Type B pancreatic cell (in vitro differentiated cells): ENCODE measurements around the gene MGAT5B. TPM values are rescaled to one million over a fixed set of nuclear protein-coding genes. Genes with fewer than 3 reads are reported as not detected.

ENCODE experiments used
- DNase-seq: peaks from one replicate; pipeline ENCODE4 v3.0.0; 2021; ENCODE audit warnings: mixed read lengths; ENCODE audit not compliant: unreplicated experiment; ENCODE audit errors: extremely low spot score
- H3K27ac Mint-ChIP-seq: 2 replicates; pipeline ENCODE4 v1.8.0; 2021; ENCODE audit warnings: mild to moderate bottlenecking, mixed read lengths
- H3K27me3 Mint-ChIP-seq: 2 replicates; pipeline ENCODE4 v1.8.0; 2021; ENCODE audit warnings: mixed read lengths
- H3K36me3 Mint-ChIP-seq: 2 replicates; pipeline ENCODE4 v1.8.0; 2021; ENCODE audit warnings: mixed read lengths
- H3K4me1 Mint-ChIP-seq: one replicate; pipeline ENCODE4 v1.8.0; 2021; ENCODE audit warnings: mixed read lengths; ENCODE audit not compliant: unreplicated experiment
- H3K4me3 Mint-ChIP-seq: 2 replicates; pipeline ENCODE4 v1.8.0; 2021; ENCODE audit warnings: mild to moderate bottlenecking, mixed read lengths
- H3K9me3 Mint-ChIP-seq: 2 replicates; pipeline ENCODE4 v1.8.0; 2021; ENCODE audit warnings: mixed read lengths
- CTCF ChIP-seq: fragments of 200-600 bp; sonication (generic); conservative IDR thresholded peaks from 2 replicates; pipeline ENCODE4 v1.5.0; 2021; ENCODE audit warnings: antibody characterized with exemption, mild to moderate bottlenecking
- total RNA-seq: library from RNA; stranded (reverse); gene quantifications from 2 replicates; pipeline ENCODE4 v1.2.1, GENCODE V29; 2021; ENCODE audit warnings: low replicate concordance

The MGAT5B gene
- total RNA-seq, 1 donor from 2014 or later = 15.9 TPM

DNA sequence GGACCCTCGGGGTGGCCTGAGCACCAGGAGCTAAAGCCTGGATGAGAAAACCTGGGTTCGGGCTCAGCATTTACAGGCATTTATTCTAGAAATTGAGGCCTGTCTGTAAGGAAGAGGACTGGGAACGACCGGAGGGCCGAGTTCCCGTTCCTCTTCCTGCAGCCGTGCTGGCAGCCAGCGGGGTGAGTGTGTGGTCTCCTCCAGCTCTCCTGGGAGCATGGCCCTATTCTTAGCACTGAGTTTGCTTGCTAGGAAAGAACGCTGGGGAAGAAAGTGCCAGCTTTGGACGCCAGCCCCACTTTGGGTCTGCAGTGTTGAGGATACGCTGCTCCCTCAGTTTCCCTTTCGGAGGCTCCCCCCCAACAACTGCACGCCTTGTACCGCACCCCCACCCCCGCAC is 49.6 kb downstream of the MGAT5B start:
- no peak for TF ChIP-seq CTCF
- Mint-ChIP-seq H3K27me3 (peaks cover 32% of the 10 kb centered on the region), H3K27ac (no peak overlapping the region)

GRCh38 chr17:76918811-76919210 is 50.6 kb downstream of the MGAT5B start:
- peaks cover 30% of the 10 kb centered on the region for H3K27me3 Mint-ChIP-seq

More for the DNA sequence above, 49.6 kb downstream of the MGAT5B start:
- H3K9me3 Mint-ChIP-seq = no peaks in the 10 kb centered on the region
- H3K4me1 Mint-ChIP-seq = peaks cover 18% of the 10 kb centered on the region
- DNase-seq = no peak
- H3K4me3 Mint-ChIP-seq = no peak overlapping the region
- no peaks in the 10 kb centered on the region for H3K36me3 Mint-ChIP-seq

DNA sequence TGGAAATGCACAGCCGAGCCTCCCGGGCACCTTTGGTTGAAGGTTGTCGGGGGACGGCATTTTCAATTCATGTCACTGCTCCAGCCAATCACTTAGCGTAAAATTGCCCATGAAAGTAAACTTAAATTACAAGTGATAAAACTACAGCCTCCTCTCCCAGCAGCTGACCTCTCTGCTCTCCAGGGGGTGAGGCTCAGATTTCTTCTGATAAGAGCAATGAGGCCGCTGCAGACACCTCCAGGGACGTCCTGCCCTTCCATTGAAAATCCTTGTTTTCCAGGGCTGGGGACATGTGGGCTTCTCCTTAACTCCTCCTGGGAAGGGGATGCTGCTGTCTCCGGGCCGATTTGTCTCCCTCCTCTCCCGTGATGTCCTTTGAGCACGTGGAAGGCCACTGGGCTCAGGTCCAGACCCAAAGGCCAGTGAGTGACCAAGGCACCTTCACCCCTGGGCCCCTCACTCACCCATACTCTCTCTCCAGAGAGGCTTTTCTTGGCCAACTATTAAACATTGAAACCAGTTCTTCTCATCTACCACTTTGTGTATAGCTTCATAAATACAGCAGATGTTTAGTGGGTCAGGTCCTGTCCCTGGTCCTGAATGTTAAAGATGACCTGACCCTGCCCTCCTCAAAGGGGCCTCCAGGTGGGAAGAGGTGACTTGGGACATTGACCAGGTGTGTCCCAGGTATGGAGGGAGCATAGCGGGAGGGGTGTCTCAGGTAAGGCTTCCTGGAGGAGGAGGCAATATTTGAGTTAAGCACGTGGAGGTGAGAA is 52.3 kb downstream of the MGAT5B start:
- H3K27ac Mint-ChIP-seq = no peak overlapping the region
- peaks cover 30% of the 10 kb centered on the region for H3K27me3 Mint-ChIP-seq
- DNase-seq = no peak
- TF ChIP-seq CTCF = no peak
- H3K9me3 Mint-ChIP-seq = no peaks in the 10 kb centered on the region
- no peaks in the 10 kb centered on the region for H3K36me3 Mint-ChIP-seq
- H3K4me3 Mint-ChIP-seq = no peak overlapping the region
- H3K4me1 Mint-ChIP-seq = peaks cover 18% of the 10 kb centered on the region

More at GRCh38 chr17:76918811-76919210, 50.6 kb downstream of the MGAT5B start:
- H3K9me3 Mint-ChIP-seq = no peaks in the 10 kb centered on the region
- peaks cover 18% of the 10 kb centered on the region for H3K4me1 Mint-ChIP-seq
- H3K36me3 Mint-ChIP-seq = no peaks in the 10 kb centered on the region
- no peak for TF ChIP-seq CTCF
- no peak overlapping the region for H3K4me3 Mint-ChIP-seq
- H3K27ac Mint-ChIP-seq = no peak overlapping the region
- no peak for DNase-seq

- Mint-ChIP-seq H3K4me1 (peaks cover 18% of the 10 kb centered on the region), H3K36me3 (no peaks in the 10 kb centered on the region), H3K4me3 (no peak overlapping the region), H3K9me3 (no peaks in the 10 kb centered on the region), H3K27me3 (peaks cover 30% of the 10 kb centered on the region), H3K27ac (no peak overlapping the region)
- DNase-seq = no peak
- TF ChIP-seq CTCF = no peak
Measured at GRCh38 chr17:76921340-76922036, 53.3 kb downstream of the MGAT5B start.

- Mint-ChIP-seq H3K4me3 (no peak overlapping the region), H3K27ac (no peak overlapping the region), H3K4me1 (peaks cover 18% of the 10 kb centered on the region), H3K9me3 (no peaks in the 10 kb centered on the region), H3K27me3 (peaks cover 30% of the 10 kb centered on the region), H3K36me3 (no peaks in the 10 kb centered on the region)
- no peak for TF ChIP-seq CTCF
- no peak for DNase-seq
Measured at GRCh38 chr17:76922084-76922483, 53.9 kb downstream of the MGAT5B start.
